IMR-90 (cell line): ENCODE measurements around the gene ANK2. TPM values are rescaled to one million over a fixed set of nuclear protein-coding genes. Genes with fewer than 3 reads are reported as not detected.

Experiments
- ATAC-seq: fragments of 200-7000 bp; cut with Tn5 transposase; 2 replicates; pipeline ENCODE4 v1.9.1; 2020; ENCODE audit warnings: low read depth, mild to moderate bottlenecking, moderate library complexity
- BruUV-seq: library from RNA; stranded (reverse); fragments of 400-500 nt; replicated peaks from 2 replicates; lab custom pipeline; 2021; lab: Mats Ljungman, UMichigan
- CTCF ChIA-PET: fragments of 300-600 bp; formaldehyde crosslinking; extraction: SDS; loops from one replicate; lab custom pipeline; 2021; ENCODE audit warnings: antibody characterized with exemption; lab: Yijun Ruan, JAX
- POLR2A ChIA-PET: fragments of 300-600 bp; sonication (Branson Sonifier 250); formaldehyde crosslinking; loops from one replicate; lab custom pipeline; 2022; ENCODE audit warnings: antibody characterized with exemption; ENCODE audit not compliant: unreplicated experiment; lab: Charles Lee
- DNase-seq: peaks from one replicate; pipeline ENCODE4 v3.0.0; 2013
- H2AFZ ChIP-seq: replicated peaks from 2 replicates; pipeline ENCODE3; 2013; ENCODE audit warnings: low read length, mild to moderate bottlenecking; ENCODE audit not compliant: poor library complexity
- H2AK5ac ChIP-seq: 2 replicates; pipeline ENCODE4 v1.6.1; 2013; ENCODE audit warnings: low read depth, low read length, inconsistent platforms
- H2AK9ac ChIP-seq: replicated peaks from 2 replicates; pipeline ENCODE3; 2013; ENCODE audit warnings: mild to moderate bottlenecking, low read depth, low read length, moderate library complexity; ENCODE audit not compliant: poor library complexity
- H2BK120ac ChIP-seq: 2 replicates; pipeline ENCODE4 v1.6.1; 2013; ENCODE audit warnings: low read depth, low read length, inconsistent platforms
- H2BK15ac ChIP-seq: 3 replicates; pipeline ENCODE4 v1.6.1; 2013; ENCODE audit warnings: low read depth, low read length, inconsistent platforms
- H2BK20ac ChIP-seq: 2 replicates; pipeline ENCODE4 v1.6.1; 2013; ENCODE audit warnings: low read depth, mild to moderate bottlenecking, inconsistent platforms, low read length, moderate library complexity
- H2BK5ac ChIP-seq: 2 replicates; pipeline ENCODE4 v1.6.1; 2013; ENCODE audit warnings: mild to moderate bottlenecking, low read depth, low read length, inconsistent platforms; ENCODE audit not compliant: poor library complexity, severe bottlenecking
- H3K14ac ChIP-seq: replicated peaks from 2 replicates; pipeline ENCODE4 v1.6.1; 2013; ENCODE audit warnings: low read depth, low read length, inconsistent platforms
- H3K18ac ChIP-seq: 2 replicates; pipeline ENCODE4 v1.6.1; 2013; ENCODE audit warnings: low read depth, low read length, control low read depth
- H3K23ac ChIP-seq: 2 replicates; pipeline ENCODE4 v1.6.1; 2013; ENCODE audit warnings: low read depth, low read length, inconsistent platforms
- H3K27ac ChIP-seq: 2 replicates; pipeline ENCODE4 v1.5.1; 2013; ENCODE audit warnings: mild to moderate bottlenecking, control low read depth, low read length; ENCODE audit not compliant: insufficient read depth
- H3K27me3 ChIP-seq: 2 replicates; pipeline ENCODE4 v1.6.1; 2013; ENCODE audit warnings: low read length; ENCODE audit not compliant: control insufficient read depth, insufficient read depth
- H3K36me3 ChIP-seq: 2 replicates; pipeline ENCODE4 v1.6.1; 2013; ENCODE audit warnings: low read length, mixed read lengths; ENCODE audit not compliant: control insufficient read depth, insufficient read depth
- H3K4ac ChIP-seq: 2 replicates; pipeline ENCODE4 v1.6.1; 2013; ENCODE audit warnings: low read depth, low read length, inconsistent platforms
- H3K4me1 ChIP-seq: 2 replicates; pipeline ENCODE4 v1.6.1; 2013; ENCODE audit warnings: low read length, mixed read lengths; ENCODE audit not compliant: control insufficient read depth, insufficient read depth
- H3K4me2 ChIP-seq: 2 replicates; pipeline ENCODE4 v1.6.1; 2013; ENCODE audit warnings: low read depth, mild to moderate bottlenecking, control low read depth, low read length, moderate library complexity
- H3K4me3 ChIP-seq: 2 replicates; pipeline ENCODE4 v1.5.1; 2013; ENCODE audit warnings: low read depth, mild to moderate bottlenecking, control low read depth, low read length, moderate library complexity; ENCODE audit not compliant: insufficient read depth
- H3K56ac ChIP-seq: 2 replicates; pipeline ENCODE4 v1.6.1; 2013; ENCODE audit warnings: low read length, inconsistent platforms; ENCODE audit not compliant: insufficient read depth; ENCODE audit errors: extremely low read depth
- H3K79me1 ChIP-seq, 2 experiments: 2 replicates each; pipeline ENCODE4 v1.6.1; 2013; ENCODE audit warnings: low read length in 2 of 2, inconsistent platforms in 1 of 2, low read depth in 1 of 2
- H3K9ac ChIP-seq: 2 replicates; pipeline ENCODE4 v1.6.1; 2013; ENCODE audit warnings: low read depth, low read length, control low read depth
- H3K9me1 ChIP-seq: 2 replicates; pipeline ENCODE4 v1.6.1; 2013; ENCODE audit warnings: low read length, inconsistent platforms; ENCODE audit not compliant: insufficient read depth
- H3K9me3 ChIP-seq: 2 replicates; pipeline ENCODE4 v1.6.1; 2013; ENCODE audit warnings: low read length; ENCODE audit not compliant: control insufficient read depth, insufficient read depth
- H4K20me1 ChIP-seq: 2 replicates; pipeline ENCODE4 v1.6.1; 2013; ENCODE audit warnings: low read length, inconsistent platforms; ENCODE audit not compliant: insufficient read depth
- H4K5ac ChIP-seq: 2 replicates; pipeline ENCODE4 v1.6.1; 2013; ENCODE audit warnings: mild to moderate bottlenecking, low read depth, low read length, control low read depth
- H4K8ac ChIP-seq, 2 experiments: 2 replicates each; pipeline ENCODE4 v1.6.1; 2013; ENCODE audit warnings: low read depth in 2 of 2, low read length in 2 of 2, control low read depth in 1 of 2, inconsistent platforms in 1 of 2
- H4K91ac ChIP-seq: 2 replicates; pipeline ENCODE4 v1.6.1; 2013; ENCODE audit warnings: low read depth, low read length, inconsistent platforms; ENCODE audit not compliant: insufficient read depth
- CEBPB ChIP-seq: IDR thresholded peaks from 2 replicates; pipeline ENCODE4 v1.6.1; 2012; ENCODE audit warnings: low read depth, low read length, improper control_type of control experiment
- CHD1 ChIP-seq: IDR thresholded peaks from 2 replicates; pipeline ENCODE4 v1.6.1; 2012; ENCODE audit warnings: low read depth, low read length, improper control_type of control experiment
- CTCF ChIP-seq: conservative IDR thresholded peaks from 2 replicates; pipeline ENCODE4 v1.5.1; 2012; ENCODE audit warnings: mild to moderate bottlenecking, low read depth, low read length, improper control_type of control experiment
- ELK1 ChIP-seq: fragments of 150-350 bp; IDR thresholded peaks from 2 replicates; pipeline ENCODE4 v1.6.1; 2016; ENCODE audit warnings: low read depth, mild to moderate bottlenecking, low read length, moderate library complexity, borderline replicate concordance
- MAFK ChIP-seq: IDR thresholded peaks from 2 replicates; pipeline ENCODE4 v1.6.1; 2012; ENCODE audit warnings: low read depth, low read length, improper control_type of control experiment
- MAZ ChIP-seq: IDR thresholded peaks from 2 replicates; pipeline ENCODE4 v1.6.1; 2012; ENCODE audit warnings: low read depth, mild to moderate bottlenecking, low read length, improper control_type of control experiment, moderate library complexity, borderline replicate concordance
- NFE2L2 ChIP-seq: fragments of 150-350 bp; IDR thresholded peaks from 2 replicates; pipeline ENCODE4 v1.6.1; 2016; ENCODE audit warnings: low read depth, mild to moderate bottlenecking, low read length
- RAD21 ChIP-seq: IDR thresholded peaks from 2 replicates; pipeline ENCODE4 v1.6.1; 2012; ENCODE audit warnings: low read length, improper control_type of control experiment
- RCOR1 ChIP-seq: IDR thresholded peaks from 2 replicates; pipeline ENCODE4 v1.6.1; 2012; ENCODE audit warnings: mild to moderate bottlenecking, low read length, improper control_type of control experiment; ENCODE audit not compliant: insufficient replicate concordance
- RFX5 ChIP-seq: IDR thresholded peaks from 2 replicates; pipeline ENCODE4 v1.8.0; 2012; ENCODE audit warnings: low read depth, mild to moderate bottlenecking, low read length, moderate library complexity
- WGBS, 2 experiments: methylation state at CpG; one replicate each; pipeline versions ENCODE4 v1.1.5 to v1.1.7; 2013; ENCODE audit warnings: missing lambda C conversion rate in 2 of 2; ENCODE audit not compliant: insufficient read length in 1 of 2; ENCODE audit errors: extremely low coverage in 2 of 2; 5-methylcytosine and 5-hydroxymethylcytosine counted together
- dilution Hi-C: fragments of 300-500 bp; cut with HindIII; formaldehyde crosslinking; loops from one replicate; pipeline ENCODE4 v1.14.3; 2018; ENCODE audit warnings: low sequenced_read_pairs; ENCODE audit not compliant: unreplicated experiment
- in situ Hi-C: fragments of 300-500 bp; cut with MboI; formaldehyde crosslinking; loops from 3 replicates; pipeline ENCODE4 v1.14.3; 2019; ENCODE audit warnings: low sequenced_read_pairs, inconsistent platforms, mixed read lengths
- intact Hi-C: fragments of 100-400 bp; cut with micrococcal nuclease; formaldehyde crosslinking; loops from 2 replicates; pipeline ENCODE4 v1.10.0; 2022
- polyA plus RNA-seq, 3 experiments: library from polyadenylated mRNA; depleted of rRNA; stranded (reverse); fragments of >200 nt; gene quantifications; 2 replicates each; pipeline ENCODE4 v1.2.3, GENCODE V29; 2012; ENCODE audit warnings: low replicate concordance in 1 of 3
- total RNA-seq: library from RNA; depleted of rRNA; stranded (reverse); fragments of >200 nt; gene quantifications from 2 replicates; pipeline ENCODE4 v1.2.3, GENCODE V29; 2012

The ANK2 gene
- total and polyA plus RNA-seq, 2 of the 4 experiments (the other 2 are of a cell fraction), result 0.82 to 6.6 TPM

- Histone ChIP-seq H3K79me1 (no peaks in the 10 kb centered on the region), H4K5ac (no peak overlapping the region), H2BK20ac (no peak overlapping the region), H3K23ac (no peak overlapping the region), H2BK120ac (no peak overlapping the region), H3K27ac (no peak overlapping the region), H3K56ac (no peak overlapping the region), H3K4ac (no peak overlapping the region), H4K91ac (no peak overlapping the region), H3K27me3 (no peaks in the 10 kb centered on the region), H3K4me1 (no peaks in the 10 kb centered on the region), H4K8ac (no peak overlapping the region), H3K36me3 (no peaks in the 10 kb centered on the region), H2BK5ac (no peak overlapping the region), H3K9ac (no peak overlapping the region), H3K14ac (no peak overlapping the region), H2BK15ac (no peak overlapping the region), H2AFZ (no peak overlapping the region), H3K9me3 (no peaks in the 10 kb centered on the region), H3K18ac (no peak overlapping the region), H4K20me1 (no peaks in the 10 kb centered on the region), H2AK9ac (no peak overlapping the region), H3K9me1 (no peaks in the 10 kb centered on the region), H3K4me2 (no peak overlapping the region), H3K4me3 (no peak overlapping the region), H2AK5ac (no peak overlapping the region)
- intact Hi-C loops (no loop called here), in situ Hi-C loops (no loop called here), dilution Hi-C loops (no loop called here)
- no CpG with 5 or more reads among the region's 3 CpGs for WGBS, 2 experiments
- DNase-seq, result no peak
- TF ChIP-seq MAFK (no peak), ELK1 (no peak), NFE2L2 (no peak), RFX5 (no peak), MAZ (no peak), CEBPB (no peak), CTCF (no peak), RAD21 (no peak), RCOR1 (no peak), CHD1 (no peak)
- POLR2A ChIA-PET, result no interaction called here
- no TSS peak for BruUV-seq
- no peak for ATAC-seq
- CTCF ChIA-PET, result no interaction called here
These were observed 137.9 kb downstream of the ANK2 start for GRCh38 chr4:113187358-113187757.
